Astrocyte of the cerebellum (primary cell): Measurements from ENCODE around the gene SDHC.

Experiments
- DNase-seq: peaks from one replicate; pipeline ENCODE4 v3.0.0-alpha.2; 2011; ENCODE audit warnings: low read depth
- H3K4me3 ChIP-seq: 2 replicates; pipeline ENCODE4 v1.5.1; 2011; ENCODE audit warnings: mild to moderate bottlenecking, low read depth, low read length, moderate library complexity
- CTCF ChIP-seq: IDR thresholded peaks from 2 replicates; pipeline ENCODE4 v1.5.1; 2012; ENCODE audit warnings: low read length, low read depth, moderate library complexity, mild to moderate bottlenecking; ENCODE audit errors: missing control alignments
- in situ Hi-C: cut with HindIII; loops from 2 replicates; pipeline ENCODE4 v1.10.0; 2017; ENCODE audit warnings: low sequenced_read_pairs

The SDHC gene

DNA sequence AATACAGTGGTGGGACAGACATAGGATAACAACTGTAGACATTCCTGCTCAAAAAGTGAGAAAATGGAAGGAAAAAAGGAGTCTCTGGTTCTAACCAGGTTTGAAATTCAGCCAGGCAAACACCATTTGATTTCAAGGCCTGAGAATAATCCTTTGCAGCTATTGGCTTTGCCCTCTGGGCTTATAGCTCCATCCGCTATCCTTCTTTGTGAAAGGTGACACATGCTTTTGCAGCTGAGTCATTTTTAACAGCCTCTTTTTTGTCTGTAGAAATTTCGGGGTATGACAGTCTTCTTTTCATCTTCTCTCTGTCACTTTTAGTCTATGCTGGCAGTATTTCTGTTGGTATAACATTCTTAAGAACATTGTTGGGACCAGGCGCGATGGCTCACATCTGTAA, 16.2 kb downstream of the SDHC start:
- in situ Hi-C loops = no loop called here

GRCh38 chr1:161333166-161333565, 19.0 kb downstream of the SDHC start:
- no peak for DNase-seq
- in situ Hi-C loops = no loop called here
- H3K4me3 ChIP-seq = no peak overlapping the region
- no peak for TF ChIP-seq CTCF

More for the DNA sequence above, 16.2 kb downstream of the SDHC start:
- DNase-seq = no peak
- H3K4me3 ChIP-seq = no peak overlapping the region
- no peak for TF ChIP-seq CTCF

DNA sequence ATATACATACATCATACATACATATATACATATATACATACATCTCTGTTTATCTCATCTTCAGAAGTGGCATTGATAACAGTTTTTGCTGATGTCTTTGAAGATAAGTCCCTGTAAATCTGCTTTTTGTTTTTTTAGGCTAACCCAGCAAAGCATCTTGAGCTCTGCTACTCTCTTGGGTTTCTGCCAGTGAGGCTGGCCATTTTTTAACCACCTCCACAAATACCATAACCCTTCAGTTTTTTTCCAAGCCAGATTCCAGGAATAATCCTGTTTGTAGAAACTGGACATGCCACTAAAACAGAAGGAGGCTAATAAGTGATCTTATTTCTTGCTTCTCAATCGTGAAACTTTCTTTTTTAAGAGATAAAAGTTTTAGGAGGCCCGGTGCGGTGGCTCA, 21.6 kb downstream of the SDHC start:
- no peak for TF ChIP-seq CTCF
- no peak overlapping the region for H3K4me3 ChIP-seq
- in situ Hi-C loops = no loop called here
- peak; percentile 8 for DNase-seq

DNA sequence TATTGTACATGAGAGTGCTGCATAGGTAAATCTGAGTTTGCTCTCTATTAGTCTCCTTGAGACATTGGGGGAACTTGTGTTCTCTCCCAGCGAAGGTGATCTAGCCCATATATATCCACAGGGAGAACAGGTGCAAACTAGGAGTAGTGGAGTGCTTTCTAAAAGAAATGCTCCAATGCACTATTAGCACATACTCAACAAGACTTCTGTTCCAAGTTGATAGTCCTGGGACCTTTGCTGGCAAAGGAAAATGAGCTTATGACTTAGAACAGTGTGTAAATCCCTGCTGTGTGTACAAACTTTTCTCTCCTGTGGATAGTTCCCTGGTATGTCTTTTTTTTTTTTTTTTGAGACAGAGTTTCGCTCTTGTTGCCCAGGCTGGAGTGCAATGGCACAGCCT, 28.0 kb downstream of the SDHC start:
- H3K4me3 ChIP-seq = no peak overlapping the region
- DNase-seq = no peak
- in situ Hi-C loops = no loop called here
- TF ChIP-seq CTCF = no peak

GRCh38 chr1:161342821-161343220, 28.6 kb downstream of the SDHC start:
- DNase-seq = no peak
- TF ChIP-seq CTCF = no peak
- in situ Hi-C loops = no loop called here
- H3K4me3 ChIP-seq = no peak overlapping the region

DNA sequence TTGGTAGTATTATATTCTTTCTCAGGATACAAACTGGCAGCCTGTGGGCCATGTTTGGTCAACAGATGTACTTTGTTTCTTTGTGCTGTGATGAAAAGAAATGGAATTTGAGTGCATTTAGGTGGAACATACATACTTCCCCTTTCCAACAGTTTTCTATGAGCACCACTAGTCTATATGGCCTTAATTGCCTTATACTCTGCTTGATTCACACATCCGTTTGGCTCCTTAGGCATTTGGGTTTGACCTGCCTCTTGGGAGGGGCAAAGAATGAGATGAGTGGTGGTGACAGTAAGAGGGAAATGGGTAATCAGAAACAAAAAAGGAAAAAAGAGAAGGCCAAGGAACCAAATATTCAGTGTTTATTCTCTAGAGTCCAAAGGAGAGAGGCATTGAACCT, 36.5 kb downstream of the SDHC start:
- H3K4me3 ChIP-seq = no peak overlapping the region
- TF ChIP-seq CTCF = no peak
- DNase-seq = no peak
- in situ Hi-C loops = no loop called here

DNA sequence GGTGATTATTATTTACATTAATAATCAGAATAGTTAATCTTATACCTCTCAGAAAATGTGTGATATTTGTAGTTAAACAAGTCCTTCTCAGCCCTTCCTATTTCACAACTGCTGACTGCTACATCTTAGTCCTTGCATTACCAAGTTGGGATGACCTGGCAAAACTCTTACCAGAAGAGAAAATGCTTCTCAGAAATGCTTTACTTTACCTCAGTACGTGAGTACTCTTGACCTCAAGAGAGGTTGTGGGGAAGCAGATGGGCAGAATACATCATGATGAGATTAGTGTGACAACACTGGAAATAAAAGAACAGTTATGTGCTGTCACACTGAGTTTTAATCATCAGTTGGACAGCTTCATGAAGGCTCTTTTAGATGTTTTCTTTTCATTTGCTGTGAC, 37.3 kb downstream of the SDHC start:
- no peak overlapping the region for H3K4me3 ChIP-seq
- in situ Hi-C loops = no loop called here
- no peak for DNase-seq
- TF ChIP-seq CTCF = no peak
